ENCODE data around the gene DUS4L.

Gene DUS4L

GRCh38 chr7:107581387-107582013 lies 17.7 kb downstream of the DUS4L start:
- Histone ChIP-seq H3K36me3 (ENCODE audit: control insufficient read depth in 1 of 2, insufficient read depth in 2 of 2, low read length in 2 of 2) (peaks cover 10 to 18% of the 10 kb centered on the region in 2 donors), H3K27me3 (ENCODE audit: low read depth, low read length) (no peaks in the 10 kb centered on the region), H3K4me1 (ENCODE audit: control insufficient read depth in 1 of 2, insufficient read depth in 2 of 2, low read length in 2 of 2) (peaks cover 0 to 16% of the 10 kb centered on the region in 2 donors), H3K9me3 (ENCODE audit: control insufficient read depth in 1 of 2, low read length in 2 of 2) (no peaks in the 10 kb centered on the region), H3K27ac (ENCODE audit: low read length) (peak overlapping the region; percentile 94), H3K4me3 (ENCODE audit: low read depth in 1 of 2, low read length in 2 of 2) (peak overlapping the region; percentile 76 to 95)

- no peaks in the 10 kb centered on the region for H3K9me3 ChIP-seq (ENCODE audit: control insufficient read depth in 1 of 2, low read length in 2 of 2)
- H3K4me1 ChIP-seq (ENCODE audit: control insufficient read depth in 1 of 2, insufficient read depth in 2 of 2, low read length in 2 of 2) = peaks cover 0 to 16% of the 10 kb centered on the region in 2 donors
- no peak overlapping the region for H3K4me3 ChIP-seq (ENCODE audit: low read depth in 1 of 2, low read length in 2 of 2)
- H3K27ac ChIP-seq (ENCODE audit: low read length) = no peak overlapping the region
- no peaks in the 10 kb centered on the region for H3K27me3 ChIP-seq (ENCODE audit: low read depth, low read length)
- H3K36me3 ChIP-seq (ENCODE audit: control insufficient read depth in 1 of 2, insufficient read depth in 2 of 2, low read length in 2 of 2) = peaks cover 7 to 18% of the 10 kb centered on the region in 2 donors
Measured at GRCh38 chr7:107582875-107583274, 19.1 kb downstream of the DUS4L start.

- H3K36me3 ChIP-seq (ENCODE audit: control insufficient read depth in 1 of 2, insufficient read depth in 2 of 2, low read length in 2 of 2) = peaks cover 7 to 18% of the 10 kb centered on the region in 2 donors
- H3K27me3 ChIP-seq (ENCODE audit: low read depth, low read length) = no peaks in the 10 kb centered on the region
- H3K27ac ChIP-seq (ENCODE audit: low read length) = no peak overlapping the region
- H3K9me3 ChIP-seq (ENCODE audit: control insufficient read depth in 1 of 2, low read length in 2 of 2) = no peaks in the 10 kb centered on the region
- H3K4me3 ChIP-seq (ENCODE audit: low read depth in 1 of 2, low read length in 2 of 2) = no peak overlapping the region
- peaks cover 0 to 16% of the 10 kb centered on the region in 2 donors for H3K4me1 ChIP-seq (ENCODE audit: control insufficient read depth in 1 of 2, insufficient read depth in 2 of 2, low read length in 2 of 2)
Measured at GRCh38 chr7:107584716-107585115, 20.9 kb downstream of the DUS4L start.

GRCh38 chr7:107588529-107589130 lies 24.9 kb downstream of the DUS4L start:
- no peaks in the 10 kb centered on the region for H3K4me1 ChIP-seq (ENCODE audit: control insufficient read depth in 1 of 2, insufficient read depth in 2 of 2, low read length in 2 of 2)

GRCh38 chr7:107591421-107591820 lies 27.6 kb downstream of the DUS4L start:
- H3K27ac ChIP-seq (ENCODE audit: low read length) = no peak overlapping the region
- peaks cover 10 to 18% of the 10 kb centered on the region in 2 donors for H3K36me3 ChIP-seq (ENCODE audit: control insufficient read depth in 1 of 2, insufficient read depth in 2 of 2, low read length in 2 of 2)
- H3K4me1 ChIP-seq (ENCODE audit: control insufficient read depth in 1 of 2, insufficient read depth in 2 of 2, low read length in 2 of 2) = peaks cover 4 to 6% of the 10 kb centered on the region in 2 donors
- H3K4me3 ChIP-seq (ENCODE audit: low read depth in 1 of 2, low read length in 2 of 2) = no peak overlapping the region
- H3K27me3 ChIP-seq (ENCODE audit: low read depth, low read length) = no peaks in the 10 kb centered on the region
- H3K9me3 ChIP-seq (ENCODE audit: control insufficient read depth in 1 of 2, low read length in 2 of 2) = no peaks in the 10 kb centered on the region

More at GRCh38 chr7:107588529-107589130, 24.9 kb downstream of the DUS4L start:
- H3K9me3 ChIP-seq (ENCODE audit: control insufficient read depth in 1 of 2, low read length in 2 of 2) = no peaks in the 10 kb centered on the region
- H3K27me3 ChIP-seq (ENCODE audit: low read depth, low read length) = no peaks in the 10 kb centered on the region
- H3K4me3 ChIP-seq (ENCODE audit: low read depth in 1 of 2, low read length in 2 of 2) = no peak overlapping the region
- no peak overlapping the region for H3K27ac ChIP-seq (ENCODE audit: low read length)
- H3K36me3 ChIP-seq (ENCODE audit: control insufficient read depth in 1 of 2, insufficient read depth in 2 of 2, low read length in 2 of 2) = peaks cover 9 to 18% of the 10 kb centered on the region in 2 donors

GRCh38 chr7:107592361-107593024 lies 28.7 kb downstream of the DUS4L start:
- Histone ChIP-seq H3K27me3 (ENCODE audit: low read depth, low read length) (no peaks in the 10 kb centered on the region), H3K36me3 (ENCODE audit: control insufficient read depth in 1 of 2, insufficient read depth in 2 of 2, low read length in 2 of 2) (peaks cover 17 to 18% of the 10 kb centered on the region in 2 donors), H3K9me3 (ENCODE audit: control insufficient read depth in 1 of 2, low read length in 2 of 2) (no peaks in the 10 kb centered on the region), H3K4me3 (ENCODE audit: low read depth in 1 of 2, low read length in 2 of 2) (no peak overlapping the region), H3K27ac (ENCODE audit: low read length) (no peak overlapping the region), H3K4me1 (ENCODE audit: control insufficient read depth in 1 of 2, insufficient read depth in 2 of 2, low read length in 2 of 2) (peaks cover 4 to 6% of the 10 kb centered on the region in 2 donors)

- Histone ChIP-seq H3K4me3 (ENCODE audit: low read depth in 1 of 2, low read length in 2 of 2) (no peak overlapping the region), H3K27ac (ENCODE audit: low read length) (no peak overlapping the region), H3K36me3 (ENCODE audit: control insufficient read depth in 1 of 2, insufficient read depth in 2 of 2, low read length in 2 of 2) (peaks cover 18% of the 10 kb centered on the region in 2 donors), H3K4me1 (ENCODE audit: control insufficient read depth in 1 of 2, insufficient read depth in 2 of 2, low read length in 2 of 2) (peaks cover 4 to 6% of the 10 kb centered on the region in 2 donors), H3K9me3 (ENCODE audit: control insufficient read depth in 1 of 2, low read length in 2 of 2) (no peaks in the 10 kb centered on the region), H3K27me3 (ENCODE audit: low read depth, low read length) (no peaks in the 10 kb centered on the region)
Measured at GRCh38 chr7:107593025-107593410, 29.2 kb downstream of the DUS4L start.

- H3K9me3 ChIP-seq (ENCODE audit: control insufficient read depth in 1 of 2, low read length in 2 of 2) = no peaks in the 10 kb centered on the region
Measured at GRCh38 chr7:107594961-107595737, 31.4 kb downstream of the DUS4L start.

GRCh38 chr7:107596881-107597581 lies 33.3 kb downstream of the DUS4L start:
- Histone ChIP-seq H3K4me1 (ENCODE audit: control insufficient read depth in 1 of 2, insufficient read depth in 2 of 2, low read length in 2 of 2) (peaks cover 4 to 6% of the 10 kb centered on the region in 2 donors), H3K27me3 (ENCODE audit: low read depth, low read length) (no peaks in the 10 kb centered on the region), H3K36me3 (ENCODE audit: control insufficient read depth in 1 of 2, insufficient read depth in 2 of 2, low read length in 2 of 2) (peaks cover 18 to 23% of the 10 kb centered on the region in 2 donors), H3K27ac (ENCODE audit: low read length) (no peak overlapping the region), H3K4me3 (ENCODE audit: low read depth in 1 of 2, low read length in 2 of 2) (no peak overlapping the region), H3K9me3 (ENCODE audit: control insufficient read depth in 1 of 2, low read length in 2 of 2) (no peaks in the 10 kb centered on the region)

More at GRCh38 chr7:107594961-107595737, 31.4 kb downstream of the DUS4L start:
- H3K27ac ChIP-seq (ENCODE audit: low read length) = peak overlapping the region; percentile 53
- H3K27me3 ChIP-seq (ENCODE audit: low read depth, low read length) = no peaks in the 10 kb centered on the region
- H3K4me3 ChIP-seq (ENCODE audit: low read depth in 1 of 2, low read length in 2 of 2) = no peak overlapping the region
- peaks cover 4 to 6% of the 10 kb centered on the region in 2 donors for H3K4me1 ChIP-seq (ENCODE audit: control insufficient read depth in 1 of 2, insufficient read depth in 2 of 2, low read length in 2 of 2)
- peaks cover 18% of the 10 kb centered on the region in 2 donors for H3K36me3 ChIP-seq (ENCODE audit: control insufficient read depth in 1 of 2, insufficient read depth in 2 of 2, low read length in 2 of 2)

GRCh38 chr7:107597582-107597916 lies 33.8 kb downstream of the DUS4L start:
- Histone ChIP-seq H3K9me3 (ENCODE audit: control insufficient read depth in 1 of 2, low read length in 2 of 2) (no peaks in the 10 kb centered on the region), H3K27me3 (ENCODE audit: low read depth, low read length) (no peaks in the 10 kb centered on the region), H3K27ac (ENCODE audit: low read length) (no peak overlapping the region), H3K4me3 (ENCODE audit: low read depth in 1 of 2, low read length in 2 of 2) (no peak overlapping the region), H3K36me3 (ENCODE audit: control insufficient read depth in 1 of 2, insufficient read depth in 2 of 2, low read length in 2 of 2) (peaks cover 18 to 23% of the 10 kb centered on the region in 2 donors), H3K4me1 (ENCODE audit: control insufficient read depth in 1 of 2, insufficient read depth in 2 of 2, low read length in 2 of 2) (peaks cover 4 to 6% of the 10 kb centered on the region in 2 donors)
